Activated naive CD4-positive, alpha-beta T cell treated with anti-CD3 and anti-CD28 coated beads, Interleukin-2, amount 50 U/mL, for 16 hours (primary cell): ENCODE results near the gene FTCD.
"Not testable (repeated sequence)": the region's sequence is repeated elsewhere in the genome, so short reads cannot be mapped to it uniquely, and the experiment has no call there.

ENCODE experiments used
- DNase-seq: peaks from one replicate; pipeline ENCODE4 v3.0.0-alpha.2; 2020

The FTCD gene

DNA sequence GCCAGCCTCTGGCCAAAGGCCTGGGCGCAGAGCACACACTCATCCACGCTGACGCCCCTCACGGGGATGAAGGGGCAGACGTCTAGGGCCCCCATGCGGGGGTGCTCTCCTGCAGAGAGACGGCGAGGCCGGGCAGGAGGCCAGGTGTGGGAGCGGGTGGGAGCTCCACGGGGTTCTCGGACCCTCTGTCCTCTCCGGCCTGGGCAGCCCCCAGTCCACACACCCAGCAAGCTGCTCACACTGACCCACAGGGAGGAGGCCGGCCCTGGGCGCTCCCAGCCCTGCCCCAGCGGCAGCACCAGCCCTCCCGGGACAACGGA, 2.5 kb downstream of the FTCD start:
- peak; percentile 4 for DNase-seq

DNA sequence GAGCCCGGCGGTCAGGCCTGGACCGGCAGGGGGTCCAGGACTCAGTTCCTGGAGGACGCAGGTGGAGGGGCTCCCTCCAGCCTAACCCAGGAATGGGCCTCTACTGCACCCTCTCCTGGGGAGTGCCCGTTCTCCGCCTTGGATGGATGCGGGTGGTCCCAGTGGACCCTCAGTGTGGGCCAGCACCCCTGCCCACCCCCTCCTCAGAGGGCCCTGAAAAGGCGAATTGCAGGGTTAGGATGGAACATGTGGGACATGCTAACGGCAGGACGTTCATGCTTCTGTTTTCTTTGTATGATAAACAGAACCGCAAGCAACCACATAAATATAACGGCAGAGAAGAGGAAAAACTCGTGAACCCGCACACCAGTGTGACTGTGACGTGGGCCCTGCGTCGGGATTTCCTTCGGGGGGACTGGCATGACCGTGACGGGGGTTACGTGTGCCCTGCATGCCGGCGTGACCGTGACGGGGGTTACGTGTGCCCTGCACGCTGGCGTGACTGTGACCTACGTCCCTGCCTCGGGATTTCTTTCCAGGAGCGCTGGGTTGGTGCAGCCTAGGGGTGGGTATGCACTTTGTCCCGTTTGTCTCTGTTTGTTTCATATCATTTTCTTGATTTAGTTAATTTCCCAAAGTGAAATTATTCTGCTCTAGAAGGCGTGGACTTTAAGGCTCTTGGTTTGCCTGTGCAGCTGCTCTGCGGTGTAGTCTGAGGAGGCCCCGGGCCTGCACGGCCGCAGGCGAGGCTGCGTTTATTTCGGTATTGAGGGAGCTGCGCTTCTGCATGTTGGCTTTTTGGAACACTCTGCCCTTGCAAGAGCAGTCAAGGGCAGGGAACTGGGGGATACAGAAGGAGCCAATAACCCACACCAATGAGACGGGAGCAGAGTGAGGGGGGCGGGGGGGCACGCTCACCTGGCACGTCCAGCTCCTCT, 3.1 kb downstream of the FTCD start:
- DNase-seq, result peak; percentile 8

DNA sequence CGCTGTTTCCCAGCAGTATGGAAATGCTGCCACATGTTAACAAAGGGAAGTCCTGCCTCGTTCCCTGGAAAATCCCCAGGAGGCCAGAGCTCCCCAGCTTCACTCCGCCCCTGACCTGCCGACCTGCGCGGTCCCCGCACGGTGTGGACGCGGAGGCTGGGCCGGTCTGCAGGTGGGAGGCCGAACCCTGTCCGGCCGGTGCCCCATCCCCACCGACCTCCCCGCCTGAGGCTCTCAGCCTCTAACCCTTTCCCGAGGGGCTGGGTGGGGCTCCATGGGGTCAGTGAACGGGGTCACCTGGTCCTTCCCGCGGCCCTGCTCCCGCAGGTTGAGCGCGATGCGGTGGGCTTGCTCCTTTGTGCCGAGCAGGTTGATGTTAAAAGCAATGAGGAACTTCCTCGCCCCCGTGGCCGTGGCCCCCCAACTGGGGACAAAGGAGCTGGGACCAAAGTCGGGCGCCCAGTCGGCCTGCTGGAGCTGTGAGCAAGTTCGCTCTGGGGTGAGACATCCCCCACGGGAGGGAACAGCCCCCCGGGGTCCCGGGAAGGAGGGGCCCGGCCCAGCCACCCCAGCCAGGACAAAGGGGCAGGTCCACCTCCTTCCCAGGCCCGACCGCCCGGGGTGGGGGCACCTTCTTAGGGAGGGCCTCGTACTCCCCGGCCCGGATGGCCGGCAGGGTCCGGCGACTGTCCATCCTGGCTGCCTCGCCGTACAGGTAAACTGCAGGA, 4.0 kb downstream of the FTCD start:
- DNase-seq, result peak; percentile 6

DNA sequence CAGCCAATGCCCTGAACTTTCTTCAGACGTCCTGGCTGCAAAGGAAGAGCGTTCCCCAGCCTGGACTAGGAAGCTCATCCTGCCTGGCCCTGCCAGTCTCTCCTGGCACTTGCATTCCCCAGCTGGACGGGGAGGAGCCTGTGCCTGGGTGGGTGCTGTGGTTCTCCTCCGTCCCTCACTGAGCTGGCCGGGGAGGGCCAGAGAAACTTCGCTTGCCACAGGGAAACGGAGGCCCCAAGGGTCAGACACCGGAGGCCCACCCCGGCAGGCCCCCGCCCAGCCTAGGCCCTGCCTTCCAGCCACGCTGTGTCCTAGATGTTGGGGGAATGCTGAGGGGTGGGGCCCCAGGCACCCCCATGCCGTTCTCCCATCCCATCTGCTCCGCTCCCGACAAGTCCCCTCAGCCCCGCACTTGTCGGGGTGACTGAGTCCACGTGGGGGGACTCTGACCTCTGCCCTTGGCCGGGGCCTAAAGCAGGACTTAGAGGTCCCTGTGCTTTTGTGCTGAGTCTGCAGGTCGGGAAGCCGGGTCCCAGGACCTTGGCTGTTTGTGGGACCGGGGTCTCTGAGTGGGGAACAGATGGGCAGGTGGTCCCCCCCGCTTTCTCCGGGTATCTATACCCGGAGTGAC, 4.8 kb downstream of the FTCD start:
- peak; percentile 8 for DNase-seq

DNA sequence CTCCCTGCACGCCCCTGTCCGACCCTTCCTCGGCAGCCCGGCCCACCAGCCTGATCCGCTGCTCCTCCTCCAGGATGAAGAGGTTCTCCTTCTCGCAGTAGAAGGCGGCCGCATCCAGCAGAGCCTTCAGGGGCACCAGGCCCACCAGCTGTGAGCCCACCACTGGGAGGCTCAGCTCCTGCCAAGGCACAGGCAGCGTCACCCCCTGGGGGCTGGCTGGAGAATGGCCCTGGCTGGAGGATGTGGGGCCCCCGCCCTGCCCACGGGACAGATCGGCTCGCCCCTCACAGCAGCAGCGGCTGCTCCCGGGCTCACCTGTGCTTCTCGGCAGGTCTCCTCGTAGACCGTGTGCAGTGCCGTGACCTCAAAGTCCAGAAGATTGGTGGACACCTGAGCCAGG, 5.3 kb downstream of the FTCD start:
- peak; percentile 3 for DNase-seq

DNA sequence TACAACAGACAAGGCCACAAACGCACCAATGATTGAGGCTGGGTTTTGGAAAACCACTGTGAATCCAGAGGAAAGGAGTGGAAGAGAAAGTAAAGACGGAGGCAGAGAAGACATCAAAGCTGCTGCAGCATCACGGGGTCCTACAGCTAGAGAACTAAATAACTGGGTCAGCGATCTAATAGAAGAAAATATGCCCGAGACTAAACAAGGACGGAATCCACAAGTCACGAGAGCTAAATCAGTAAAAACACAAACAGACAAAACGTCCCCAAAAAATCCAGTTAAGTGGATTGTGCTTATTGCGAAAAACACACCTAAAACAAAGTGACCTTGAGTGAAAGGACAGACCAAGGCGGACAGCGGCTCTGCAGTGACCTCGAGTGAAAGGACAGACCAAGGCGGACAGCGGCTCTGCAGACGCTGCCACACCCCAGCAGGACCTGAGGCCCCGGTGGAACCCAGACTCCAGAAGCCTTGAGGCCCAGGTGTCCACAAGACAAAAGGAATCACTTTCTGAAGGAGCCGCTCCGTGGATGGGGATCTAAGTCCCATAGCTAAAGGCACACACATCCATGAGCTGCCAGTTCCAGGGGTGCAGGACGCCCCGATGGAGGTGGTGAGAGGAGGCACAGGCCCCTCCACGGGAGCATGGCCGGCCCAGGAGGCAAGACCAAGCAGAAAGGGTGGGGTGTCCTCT, 6.0 kb downstream of the FTCD start:
- DNase-seq, result no peak

DNA sequence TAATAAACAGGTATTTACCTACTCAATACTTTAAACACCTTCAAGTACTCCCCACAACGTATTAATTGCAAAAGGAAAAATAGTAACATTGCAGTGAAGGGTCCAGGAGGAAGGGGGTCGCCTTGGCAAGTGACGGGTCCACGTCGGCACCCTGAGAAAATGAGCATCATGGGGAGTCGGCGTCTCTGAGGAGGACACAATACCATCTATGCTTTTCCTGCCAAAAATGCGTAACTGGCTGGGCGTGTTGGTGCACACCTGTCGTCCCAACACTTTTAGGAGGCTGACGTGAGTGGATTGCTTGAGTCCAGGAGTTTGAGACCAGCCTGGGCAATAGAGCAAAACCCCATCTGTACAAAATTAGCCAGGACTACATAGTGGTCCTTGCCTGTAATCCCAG, 7.3 kb downstream of the FTCD start:
- no peak for DNase-seq

DNA sequence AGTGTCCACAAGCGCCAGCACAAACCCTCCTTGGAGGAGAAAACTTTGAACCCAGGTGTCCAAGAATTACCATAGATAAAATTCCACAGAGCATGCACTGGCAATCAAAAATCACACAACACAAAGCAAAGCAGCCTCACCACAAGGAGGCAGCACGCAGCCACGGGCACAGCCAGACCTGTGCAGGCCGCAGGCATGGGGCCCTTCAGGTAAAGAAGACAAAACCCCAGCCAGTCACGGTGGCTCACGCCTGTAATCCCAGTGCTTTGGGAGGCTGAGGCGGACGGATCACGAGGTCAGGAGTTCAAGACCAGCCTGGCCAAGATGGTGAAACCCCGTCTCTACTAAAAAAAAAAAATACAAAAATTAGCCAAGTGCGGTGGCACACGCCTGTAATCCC, 8.0 kb downstream of the FTCD start:
- DNase-seq, result peak; percentile 50

DNA sequence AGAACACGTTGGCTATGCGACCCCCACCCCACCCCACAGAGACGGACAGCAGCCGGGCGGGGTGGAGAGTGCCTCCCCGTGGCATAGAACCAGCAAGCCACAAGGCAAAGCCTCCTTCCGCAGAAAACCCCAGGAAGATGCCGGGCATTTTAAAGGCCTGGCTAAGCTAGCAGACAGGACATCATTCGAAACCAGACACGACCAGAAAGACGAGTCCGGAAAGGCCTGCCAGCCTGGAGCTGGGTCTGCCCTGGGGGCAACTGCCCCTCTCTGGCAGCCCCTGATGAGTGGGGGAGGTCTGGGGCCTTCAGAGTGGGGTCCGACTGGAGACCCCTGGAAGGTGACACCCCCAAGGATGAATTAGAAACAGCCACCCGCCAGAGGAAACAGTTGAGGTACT, 8.5 kb downstream of the FTCD start:
- no peak for DNase-seq

DNA sequence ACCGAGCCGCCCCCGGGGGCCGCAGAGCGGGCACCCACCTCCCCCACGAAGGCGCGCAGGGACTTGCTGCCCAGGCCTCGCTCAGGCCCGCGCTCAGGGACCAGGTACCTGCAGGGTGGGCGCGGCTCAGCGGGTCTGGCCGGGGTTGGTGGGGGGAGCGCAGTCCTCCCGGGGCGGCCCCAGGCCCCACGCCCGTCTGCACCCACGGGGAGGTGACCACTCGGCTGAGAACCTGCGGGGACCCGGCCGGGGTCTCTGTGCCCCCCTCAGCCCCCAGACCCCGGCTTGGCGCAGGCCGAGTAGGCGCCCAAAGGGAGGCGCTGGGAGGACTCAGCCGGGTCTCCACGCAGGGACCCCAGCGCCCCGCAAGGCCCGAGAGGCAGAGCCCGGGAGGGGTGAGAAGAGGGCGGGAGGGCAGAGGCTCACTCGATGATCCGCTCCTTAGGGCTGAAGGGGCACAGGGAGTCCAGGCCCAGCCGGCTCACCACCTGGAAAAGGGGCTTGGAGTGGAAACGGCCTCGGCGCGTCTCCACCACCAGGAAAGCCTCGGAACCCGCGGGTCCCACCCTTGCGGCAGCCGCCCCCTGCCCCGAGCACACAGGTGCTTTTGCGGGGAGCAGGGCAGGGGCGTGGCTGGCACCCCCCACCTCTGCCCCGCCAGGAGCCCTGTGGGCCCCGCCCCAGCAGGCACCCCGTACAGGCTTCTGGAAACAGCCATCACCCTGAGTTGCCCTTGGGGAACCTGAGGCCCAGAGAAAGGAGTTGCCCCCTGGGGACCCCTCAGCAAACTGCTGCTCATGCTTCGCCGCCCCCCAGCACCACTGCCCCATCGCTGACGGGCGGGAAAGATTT, 9.3 kb downstream of the FTCD start:
- no peak for DNase-seq

DNA sequence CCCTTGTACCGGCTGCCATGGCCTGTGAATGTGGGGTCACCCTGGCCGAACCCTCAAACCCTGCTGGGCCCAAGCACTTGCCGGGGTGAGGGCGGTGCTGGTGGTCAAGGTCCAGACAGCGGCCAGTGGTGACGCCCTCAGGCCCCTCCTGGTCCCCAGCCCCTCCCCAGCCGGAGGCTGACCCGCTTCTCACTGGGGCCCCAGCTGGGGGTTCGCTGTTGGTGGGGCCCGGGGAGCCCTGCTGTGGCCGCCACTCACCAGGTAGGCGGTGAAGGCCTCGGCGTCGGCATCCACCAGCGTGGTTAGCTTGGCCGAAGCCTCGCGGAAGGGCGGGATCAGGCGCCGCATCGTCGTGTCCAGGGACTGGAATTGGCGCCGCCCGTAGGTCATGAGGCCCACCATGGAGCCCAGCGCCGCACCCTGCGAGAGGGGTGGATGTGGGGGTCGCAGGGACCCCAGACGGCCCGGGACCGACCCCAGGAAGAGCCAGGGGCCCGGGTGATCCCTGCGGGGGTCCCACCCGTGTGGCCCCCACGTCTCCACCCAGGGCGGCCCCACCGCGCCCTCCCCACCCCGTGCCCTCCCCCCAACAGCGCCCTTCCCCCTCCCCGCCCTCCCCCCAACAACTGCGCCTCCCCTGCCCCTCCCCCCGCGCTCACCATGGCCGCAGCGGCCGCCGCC, 10.1 kb downstream of the FTCD start:
- DNase-seq, result no peak

DNA sequence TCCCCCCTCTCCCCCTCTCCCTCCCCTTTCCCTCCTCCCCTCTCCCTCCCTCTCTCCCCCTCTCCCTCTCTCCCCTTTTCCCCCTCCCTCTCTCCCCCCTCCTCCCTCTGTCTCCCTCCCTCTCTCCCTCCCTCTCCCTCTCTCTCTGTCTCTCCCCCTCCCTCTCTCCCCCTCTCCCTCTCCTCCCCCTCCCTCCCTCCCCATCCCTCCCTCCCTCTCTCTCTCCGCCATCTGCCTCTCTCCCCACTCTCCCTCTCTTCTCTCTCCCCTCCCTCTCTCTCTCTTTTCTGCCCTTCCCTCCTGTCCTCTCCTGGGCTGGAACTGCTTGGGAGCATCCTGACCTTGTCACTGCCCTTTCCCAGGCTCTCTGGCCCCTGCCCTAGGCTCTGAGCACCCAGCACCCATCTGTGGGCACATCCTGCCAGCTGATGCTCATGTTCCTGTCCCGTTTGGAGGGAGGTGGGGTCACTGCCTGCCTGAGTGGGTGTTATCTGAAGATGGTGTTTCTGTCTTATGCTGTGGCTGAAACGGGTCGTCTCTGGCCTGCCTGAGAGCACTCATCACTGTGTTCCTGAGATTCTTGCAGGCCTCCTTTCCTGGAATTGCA, 10.8 kb downstream of the FTCD start:
- DNase-seq, result no peak

DNA sequence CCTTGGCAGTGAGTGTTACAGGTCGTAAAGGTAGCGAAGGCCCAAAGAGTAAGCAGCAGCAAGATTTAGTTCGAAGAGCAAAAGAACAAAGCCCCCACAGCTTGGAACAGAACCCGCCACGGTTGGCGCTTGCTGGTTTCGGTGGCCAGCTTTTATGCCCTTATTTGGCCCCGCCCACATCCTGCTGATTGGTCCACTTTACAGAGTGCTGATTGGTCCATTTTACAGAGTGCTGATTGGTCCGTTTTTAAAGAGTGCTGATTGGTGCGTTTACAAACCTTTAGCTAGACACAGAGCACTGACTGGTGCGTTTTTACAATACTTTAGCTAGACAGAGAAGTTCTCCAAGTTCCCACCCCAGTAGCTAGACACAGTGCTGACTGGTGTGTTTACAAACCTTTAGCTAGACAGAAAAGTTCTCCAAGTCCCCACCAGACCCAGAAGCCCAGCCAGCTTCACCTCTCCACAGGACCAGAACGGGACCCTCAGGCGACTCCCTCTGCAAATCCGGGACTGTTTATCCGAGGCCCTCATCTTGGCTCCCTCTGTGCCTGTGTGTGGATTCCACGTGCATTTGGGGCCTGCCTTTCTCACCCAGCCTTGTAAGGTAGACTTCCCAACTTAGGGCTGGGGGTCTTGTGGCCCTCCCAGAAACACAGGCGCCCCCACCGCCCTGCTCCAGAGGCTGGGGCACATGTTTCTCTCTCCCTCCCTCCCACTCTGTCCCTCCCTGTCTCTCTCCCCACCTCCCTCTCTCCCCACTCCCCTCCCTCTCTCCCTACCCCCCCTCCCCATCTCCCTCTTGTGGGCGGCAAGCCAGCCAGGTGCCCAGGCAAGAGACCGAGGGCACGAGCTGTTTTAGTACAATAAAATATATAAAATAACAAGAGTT, 12.6 kb downstream of the FTCD start:
- no peak for DNase-seq

DNA sequence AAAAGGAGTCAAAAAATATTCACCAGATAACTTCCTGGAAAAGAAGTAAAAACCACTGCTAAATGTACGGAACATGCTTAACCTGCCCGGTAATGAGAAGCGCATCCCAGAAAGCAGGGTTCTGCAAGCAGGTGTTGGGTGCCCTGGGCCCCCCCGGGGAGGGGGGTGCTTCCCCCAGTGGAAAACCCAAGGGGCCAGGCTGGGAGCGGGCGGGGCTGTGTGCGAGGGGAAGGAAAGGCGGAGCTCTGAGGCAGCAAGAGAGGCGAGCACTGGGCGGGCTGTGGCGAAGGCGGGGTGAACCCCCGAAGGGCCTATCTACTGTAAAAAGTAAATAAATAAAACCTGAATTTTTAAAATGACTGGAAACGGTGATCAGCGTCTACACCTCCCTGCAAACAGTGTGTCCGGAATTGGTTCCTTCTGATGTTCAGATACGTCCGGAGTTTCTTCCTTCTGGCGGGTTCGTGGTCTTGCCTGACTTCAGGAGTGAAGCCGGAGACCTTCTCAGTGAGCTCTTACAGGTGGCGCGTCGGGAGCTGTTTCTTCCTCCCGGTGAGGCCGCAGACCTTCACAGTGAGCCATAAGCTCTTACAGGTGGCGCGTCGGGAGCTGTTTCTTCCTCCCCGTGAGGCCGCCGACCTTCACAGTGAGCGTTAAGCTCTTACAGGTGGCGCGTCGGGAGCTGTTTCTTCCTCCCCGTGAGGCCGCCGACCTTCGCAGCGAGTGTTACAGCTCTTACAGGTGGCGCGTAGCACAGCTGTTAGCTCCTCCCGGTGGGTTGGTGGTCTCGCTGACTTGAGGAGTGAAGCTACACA, 13.4 kb downstream of the FTCD start:
- no peak for DNase-seq

DNA sequence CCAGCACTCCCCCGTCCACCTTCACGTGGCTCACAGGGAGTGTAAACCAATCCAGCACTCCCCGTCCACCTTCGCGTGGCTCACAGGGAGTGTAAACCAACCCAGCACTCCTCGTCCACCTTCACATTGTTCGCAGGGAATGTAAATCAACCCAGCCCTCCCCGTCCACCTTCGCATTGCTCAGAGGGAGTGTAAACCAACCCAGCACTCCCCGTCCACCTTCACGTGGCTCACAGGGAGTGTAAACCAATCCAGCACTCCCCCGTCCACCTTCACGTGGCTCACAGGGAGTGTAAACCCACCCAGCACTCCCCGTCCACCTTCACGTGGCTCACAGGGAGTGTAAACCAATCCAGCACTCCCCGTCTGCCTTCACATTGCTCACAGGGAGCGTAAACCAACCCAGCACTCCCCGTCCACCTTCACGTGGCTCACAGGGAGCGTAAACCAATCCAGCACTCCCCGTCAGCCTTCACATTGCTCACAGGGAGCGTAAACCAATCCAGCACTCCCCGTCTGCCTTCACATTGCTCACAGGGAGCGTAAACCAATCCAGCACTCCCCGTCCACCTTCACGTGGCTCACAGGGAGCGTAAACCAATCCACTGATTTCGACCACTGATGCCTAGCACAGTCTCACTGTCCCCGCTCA, 14.9 kb downstream of the FTCD start:
- DNase-seq, result not testable (repeated sequence)

DNA sequence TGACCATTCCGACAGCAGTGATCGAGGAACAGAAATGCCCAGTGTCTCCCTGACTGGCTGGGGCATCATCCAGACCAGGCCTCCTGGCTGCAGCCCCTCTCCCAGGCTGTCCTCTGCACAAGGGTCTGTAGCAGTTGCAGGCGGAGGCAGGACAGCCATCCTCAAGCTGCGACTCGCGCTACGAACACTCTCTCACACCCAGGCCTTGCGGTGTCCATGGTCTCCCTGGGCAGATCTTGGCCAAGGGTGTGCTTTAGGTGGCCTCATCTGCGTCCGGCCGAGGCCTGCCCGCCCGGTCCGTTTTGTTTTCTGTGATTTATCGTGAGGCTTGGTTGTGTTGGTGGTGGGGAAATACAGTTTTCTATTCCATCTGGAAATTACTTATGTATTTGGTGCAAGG, 15.7 kb downstream of the FTCD start:
- no peak for DNase-seq

DNA sequence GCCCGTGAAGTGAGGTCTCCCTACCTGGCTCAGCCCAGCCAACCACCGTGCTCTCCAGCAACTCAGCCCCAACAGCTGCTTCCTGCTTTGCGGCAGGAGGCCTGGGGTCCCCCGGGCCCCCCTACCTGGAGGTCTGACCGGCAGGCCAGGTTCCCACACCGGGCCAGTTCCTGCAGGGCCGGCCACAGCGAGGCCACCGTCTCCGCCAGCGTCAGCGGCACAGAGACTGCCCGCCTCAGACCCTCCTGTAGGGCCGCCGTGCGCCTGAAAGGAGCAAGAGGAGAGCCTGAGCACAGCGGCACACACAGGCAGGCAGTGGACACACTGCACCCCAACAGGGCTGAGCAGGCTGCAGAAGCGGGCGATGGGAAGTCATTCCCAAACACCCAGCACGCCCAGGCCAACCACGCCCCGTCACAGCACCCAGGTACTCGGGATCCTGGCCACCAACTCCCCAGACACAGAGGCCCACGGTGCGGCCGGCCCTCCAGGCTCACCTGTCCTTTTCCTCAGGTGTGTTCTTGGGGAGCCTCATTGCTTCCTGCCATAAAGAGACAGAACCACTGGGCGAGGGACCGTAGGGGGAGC, 16.9 kb downstream of the FTCD start:
- DNase-seq, result no peak

DNA sequence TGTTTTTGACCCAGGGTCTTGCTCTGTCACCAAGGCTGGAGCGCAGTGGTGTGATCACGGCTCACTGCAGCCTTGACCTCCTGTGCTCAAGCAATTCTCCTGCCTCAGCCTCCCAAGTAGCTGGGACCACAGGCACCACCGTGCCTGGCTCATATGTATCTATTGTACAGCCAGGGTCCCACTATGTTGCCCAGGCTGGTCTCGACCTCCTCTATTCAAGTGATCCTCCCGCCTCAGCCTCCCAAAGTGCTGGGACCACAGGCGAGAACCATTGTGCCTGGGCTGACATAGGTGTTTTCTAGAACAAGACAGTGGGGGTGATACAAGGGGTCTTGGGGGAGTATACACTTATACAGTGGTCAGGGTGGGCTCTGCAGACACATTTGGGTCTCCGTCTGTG, 17.5 kb downstream of the FTCD start:
- DNase-seq, result no peak
